HFF-Myc (cell line): ENCODE measurements around the gene BMPR1B.

Source experiments
- DNase-seq: peaks from one replicate; pipeline ENCODE4 v3.0.0-alpha.2; 2011; ENCODE audit warnings: low read depth; ENCODE audit errors: extremely low read depth
- H3K4me3 ChIP-seq: replicated peaks from 2 replicates; pipeline ENCODE4 v1.5.1; 2011; ENCODE audit warnings: low read depth, mild to moderate bottlenecking, control low read depth, low read length
- CTCF ChIP-seq: IDR thresholded peaks from 2 replicates; pipeline ENCODE4 v1.5.1; 2012; ENCODE audit warnings: mild to moderate bottlenecking, low read depth, low read length, control low read depth; ENCODE audit errors: missing control alignments

The BMPR1B gene

DNA sequence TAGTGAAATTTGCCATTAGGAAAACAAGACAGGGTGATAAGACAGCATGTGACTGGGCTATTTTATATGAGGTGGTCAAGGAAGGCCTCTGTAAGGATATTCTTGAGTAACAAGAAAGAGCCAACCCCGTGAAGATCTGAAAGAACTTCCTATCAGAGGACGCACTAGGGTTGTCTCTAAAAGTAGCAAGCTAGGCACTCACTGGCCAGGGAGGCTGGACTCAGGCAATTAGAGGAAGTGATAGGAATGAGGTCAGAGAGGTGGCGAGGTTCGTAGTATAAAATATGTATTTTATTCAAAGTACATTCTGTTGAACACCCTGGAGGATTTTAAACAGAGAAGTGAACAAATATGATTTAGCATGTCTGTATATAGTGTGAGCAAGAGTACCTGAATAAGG, 4.6 kb downstream of the BMPR1B start:
- no peak for TF ChIP-seq CTCF
- no peak overlapping the region for H3K4me3 ChIP-seq
- no peak for DNase-seq

DNA sequence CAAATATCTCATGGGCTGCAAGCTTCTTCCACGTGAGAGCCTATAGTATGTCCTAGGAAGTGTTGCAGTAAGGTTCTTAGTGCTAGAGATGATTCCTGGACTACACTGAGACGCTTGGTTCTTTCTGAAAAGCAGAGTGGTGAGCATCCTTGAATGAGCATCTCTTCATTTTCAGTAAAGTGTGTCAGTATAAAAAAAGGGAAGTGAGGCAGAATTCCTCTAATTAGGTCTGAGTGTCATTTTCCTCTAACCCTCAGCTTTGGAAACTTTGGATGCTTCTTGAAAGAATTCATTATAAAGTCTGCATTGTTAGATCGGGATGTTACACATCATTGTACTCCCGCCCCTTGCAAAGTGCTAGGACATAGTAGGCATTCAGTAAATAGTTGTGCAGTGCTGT, 5.2 kb downstream of the BMPR1B start:
- TF ChIP-seq CTCF: no peak
- no peak overlapping the region for H3K4me3 ChIP-seq

DNA sequence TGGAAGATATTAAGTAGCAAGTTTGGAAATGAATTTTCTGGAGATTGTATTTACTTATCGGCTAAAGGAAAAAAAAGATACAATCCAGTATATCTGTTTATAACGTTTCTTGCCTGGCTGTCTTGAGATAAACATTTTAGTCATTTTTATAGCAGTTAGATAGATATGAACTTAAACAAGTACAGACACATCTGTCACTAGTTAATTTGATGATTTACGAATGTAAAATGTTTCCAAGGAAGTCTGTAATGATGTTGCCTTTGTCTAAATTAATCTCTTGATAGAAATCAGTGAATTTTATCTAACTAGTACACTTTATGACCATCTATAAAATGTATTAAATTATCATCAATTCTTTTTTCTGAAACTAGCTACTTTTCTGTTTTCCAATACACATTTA, 5.7 kb downstream of the BMPR1B start:
- TF ChIP-seq CTCF: no peak
- no peak overlapping the region for H3K4me3 ChIP-seq
- DNase-seq: no peak

More for the DNA sequence above, 5.2 kb downstream of the BMPR1B start:
- no peak for DNase-seq

DNA sequence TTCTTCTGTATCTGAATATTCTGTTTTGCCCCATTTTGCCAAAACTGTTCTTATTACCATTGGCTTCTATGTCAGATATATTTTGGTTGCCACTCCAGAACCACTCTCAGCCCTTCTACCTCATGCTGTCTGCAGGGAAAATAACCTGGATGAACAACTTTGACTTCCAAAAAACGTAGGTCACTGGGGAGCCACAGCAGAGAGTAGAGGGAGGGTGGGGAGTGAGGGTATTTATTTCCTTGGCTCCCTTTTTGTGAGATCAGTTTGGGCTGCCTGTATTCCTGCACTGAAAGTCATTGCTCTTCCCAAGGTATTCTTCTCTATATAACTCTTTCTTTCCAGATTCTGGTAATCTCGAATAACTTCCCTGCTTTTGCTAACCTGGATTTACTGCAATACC, 6.3 kb downstream of the BMPR1B start:
- no peak for TF ChIP-seq CTCF
- DNase-seq: no peak

GRCh38 chr4:94765174-94765573, 7.4 kb downstream of the BMPR1B start:
- no peak for TF ChIP-seq CTCF
- no peak for DNase-seq
- H3K4me3 ChIP-seq: no peak overlapping the region

More for the DNA sequence above, 6.3 kb downstream of the BMPR1B start:
- no peak overlapping the region for H3K4me3 ChIP-seq

DNA sequence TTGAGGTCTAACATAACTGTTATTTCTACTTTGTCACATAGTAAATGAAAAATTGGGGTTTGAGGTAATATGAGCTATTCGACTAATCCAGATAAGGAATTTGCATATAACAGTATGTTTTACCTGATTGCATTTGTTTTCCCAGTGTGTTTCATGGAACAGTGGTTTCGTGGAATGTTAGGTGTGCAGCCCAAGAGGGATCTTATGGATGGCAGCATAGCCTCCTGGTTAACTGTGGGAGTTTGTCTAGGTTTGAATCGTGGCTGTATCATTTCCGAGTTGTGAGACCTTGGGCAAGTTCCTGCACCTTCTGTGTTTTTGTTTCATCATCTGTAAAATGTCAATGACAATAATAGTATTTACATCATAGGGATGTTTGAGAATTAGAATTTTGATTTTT, 7.9 kb downstream of the BMPR1B start:
- no peak for DNase-seq
- no peak for TF ChIP-seq CTCF

GRCh38 chr4:94766856-94767255, 9.1 kb downstream of the BMPR1B start:
- peak; percentile 36 for DNase-seq
- H3K4me3 ChIP-seq: no peak overlapping the region
- TF ChIP-seq CTCF: no peak

More for the DNA sequence above, 7.9 kb downstream of the BMPR1B start:
- H3K4me3 ChIP-seq: no peak overlapping the region
